HepG2 (cell line): ENCODE data around the gene UBE3B. TPM values are rescaled to one million over a fixed set of nuclear protein-coding genes. Genes with fewer than 3 reads are reported as not detected.
"Not testable (repeated sequence)": the region's sequence is repeated elsewhere in the genome, so short reads cannot be mapped to it uniquely, and the experiment has no call there.

ENCODE experiments used
- ATAC-seq: fragments of 200-7000 bp; cut with Tn5 transposase; 3 replicates; pipeline ENCODE4 v1.9.1; 2020; ENCODE audit warnings: mild to moderate bottlenecking, moderate library complexity
- BruUV-seq: library from RNA; stranded (reverse); fragments of 400-500 nt; replicated peaks from 2 replicates; lab custom pipeline; 2021; lab: Mats Ljungman, UMichigan
- CTCF ChIA-PET: fragments of 300-600 bp; formaldehyde crosslinking; extraction: SDS; loops from one replicate; lab custom pipeline; 2021; ENCODE audit warnings: low total read pairs, inconsistent platforms, low intra/inter-chr PET ratio; lab: Yijun Ruan, JAX
- POLR2A ChIA-PET: fragments of 350-600 bp; sonication (Branson Sonifier 250); formaldehyde crosslinking; loops from one replicate; lab custom pipeline; 2020; ENCODE audit warnings: antibody characterized with exemption, inconsistent platforms; lab: Yijun Ruan, JAX
- DNase-seq: peaks from one replicate; pipeline ENCODE4 v3.0.0-alpha.2; 2015; ENCODE audit warnings: low spot score
- FAIRE-seq: peaks from 3 replicates; lab custom pipeline; 2011; peaks lifted over from hg19 to GRCh38; lab: Jason Lieb, UNC
- H2AFZ ChIP-seq: one replicate; pipeline ENCODE4 v1.6.1; 2011; ENCODE audit warnings: low read length, inconsistent platforms
- H3K27ac ChIP-seq: fragments of 300-600 bp; 3 replicates; pipeline ENCODE4 v1.8.0; 2011; ENCODE audit warnings: mixed run types, mild to moderate bottlenecking, mixed read lengths, low read length, inconsistent platforms; ENCODE audit not compliant: insufficient read depth; ENCODE audit errors: extremely low read length
- H3K27me3 ChIP-seq, 2 experiments: fragments of 200-600 bp in 1 of 2; 2 replicates in 1 of 2; 3 replicates in 1 of 2; pipeline versions ENCODE4 v1.6.0 to v1.8.0; 2011; ENCODE audit warnings: low read length in 2 of 2, mild to moderate bottlenecking in 2 of 2, moderate library complexity in 2 of 2, inconsistent platforms in 1 of 2; ENCODE audit not compliant: insufficient read depth in 2 of 2, control insufficient read depth in 1 of 2
- H3K36me3 ChIP-seq, 2 experiments: fragments of 200-600 bp in 1 of 2; replicated peaks in 1 of 2; 2 replicates in 1 of 2; 3 replicates in 1 of 2; pipeline versions ENCODE4 v1.5.1 to v1.8.0; 2011; ENCODE audit warnings: low read length in 2 of 2, inconsistent platforms in 1 of 2; ENCODE audit not compliant: insufficient read depth in 2 of 2, control insufficient read depth in 1 of 2
- H3K4me1 ChIP-seq: 2 replicates; pipeline ENCODE4 v1.5.1; 2012; ENCODE audit warnings: low read length, inconsistent platforms; ENCODE audit not compliant: insufficient read depth
- H3K4me2 ChIP-seq: 2 replicates; pipeline ENCODE4 v1.6.0; 2011; ENCODE audit warnings: low read depth, low read length, inconsistent platforms
- H3K4me3 ChIP-seq, 3 experiments: fragments of 200-600 bp in 1 of 3; sonication (generic), shearing (Covaris generic) in 1 of 3; replicated peaks in 1 of 3; 2 replicates each; pipeline ENCODE4 v1.5.1; 2011 to 2016; ENCODE audit warnings: low read length in 3 of 3, inconsistent platforms in 2 of 3, low read depth in 2 of 3, mild to moderate bottlenecking in 2 of 3, control low read depth in 1 of 3, mixed read lengths in 1 of 3; ENCODE audit not compliant: insufficient read depth in 1 of 3
- H3K79me2 ChIP-seq: one replicate; pipeline ENCODE4 v1.6.1; 2011; ENCODE audit warnings: low read length, inconsistent platforms; ENCODE audit not compliant: insufficient read depth
- H3K9ac ChIP-seq: 2 replicates; pipeline ENCODE4 v1.6.0; 2011; ENCODE audit warnings: mild to moderate bottlenecking, low read depth, low read length, inconsistent platforms; ENCODE audit not compliant: insufficient read depth
- H3K9me3 ChIP-seq: 2 replicates; pipeline ENCODE4 v1.5.1; 2012; ENCODE audit warnings: mild to moderate bottlenecking, low read length
- H4K20me1 ChIP-seq: 2 replicates; pipeline ENCODE4 v1.6.0; 2011; ENCODE audit warnings: inconsistent platforms, mild to moderate bottlenecking, low read length, moderate library complexity; ENCODE audit not compliant: insufficient read depth
- NFKBIZ ChIP-seq: IDR thresholded peaks from 2 replicates; pipeline ENCODE4 v1.6.1; 2018; ENCODE audit warnings: missing genetic modification reagents, missing compliant biosample characterization
- WGBS: methylation state at CpG from one replicate; pipeline ENCODE4 v1.1.6; 2017; ENCODE audit warnings: low lambda C conversion rate; 5-methylcytosine and 5-hydroxymethylcytosine counted together
- in situ Hi-C: cut with HindIII; loops from 2 replicates; pipeline ENCODE4 v1.10.0; 2017; ENCODE audit warnings: low pct_unique_long_range_greater_than_20kb; ENCODE audit not compliant: extremely low pct_ligation_motif_present
- intact Hi-C: fragments of 100-400 bp; cut with micrococcal nuclease; formaldehyde crosslinking; loops from one replicate; pipeline ENCODE4 v1.10.0; 2022; ENCODE audit not compliant: unreplicated experiment
- polyA plus RNA-seq, 8 experiments: library from polyadenylated mRNA; depleted of rRNA in 3 of 8; stranded (reverse) in 7 of 8; unstranded in 1 of 8; fragments of >200 nt; fragmentation: Illumina TruSeq in 4 of 8; extraction: Trizol in 4 of 8; gene quantifications; 2 replicates each; pipeline versions ENCODE4 v1.2.1 to v1.2.3, GENCODE V29; 2011 to 2016; ENCODE audit warnings: low read depth in 4 of 8, missing spikeins in 1 of 8, mixed read lengths in 1 of 8; ENCODE audit not compliant: insufficient read depth in 1 of 8
- total RNA-seq, 5 experiments: library from RNA; depleted of rRNA; stranded (reverse); fragments of >200 nt; fragmentation: Illumina TruSeq; extraction: Trizol; gene quantifications; 2 replicates each; pipeline ENCODE4 v1.2.3, GENCODE V29; 2016; ENCODE audit warnings: low read depth in 1 of 5
- TF ChIP-seq, protein P1 (sequence below): IDR thresholded peaks from 2 replicates; pipeline ENCODE4 v1.6.1; 2018; ENCODE audit warnings: missing genetic modification reagents, mild to moderate bottlenecking, missing compliant biosample characterization
- TF ChIP-seq, protein P2 (sequence below): sonication (generic); formaldehyde crosslinking; IDR thresholded peaks from 2 replicates; pipeline ENCODE4 v1.4.0; 2020; ENCODE audit warnings: mild to moderate bottlenecking, low read depth, missing genetic modification reagents

The UBE3B gene
- total and polyA plus RNA-seq, 2 of the 13 experiments (the other 11 are each of a cell fraction or from before 2014, with no cell fraction given), result 22.7 to 25.3 TPM

DNA sequence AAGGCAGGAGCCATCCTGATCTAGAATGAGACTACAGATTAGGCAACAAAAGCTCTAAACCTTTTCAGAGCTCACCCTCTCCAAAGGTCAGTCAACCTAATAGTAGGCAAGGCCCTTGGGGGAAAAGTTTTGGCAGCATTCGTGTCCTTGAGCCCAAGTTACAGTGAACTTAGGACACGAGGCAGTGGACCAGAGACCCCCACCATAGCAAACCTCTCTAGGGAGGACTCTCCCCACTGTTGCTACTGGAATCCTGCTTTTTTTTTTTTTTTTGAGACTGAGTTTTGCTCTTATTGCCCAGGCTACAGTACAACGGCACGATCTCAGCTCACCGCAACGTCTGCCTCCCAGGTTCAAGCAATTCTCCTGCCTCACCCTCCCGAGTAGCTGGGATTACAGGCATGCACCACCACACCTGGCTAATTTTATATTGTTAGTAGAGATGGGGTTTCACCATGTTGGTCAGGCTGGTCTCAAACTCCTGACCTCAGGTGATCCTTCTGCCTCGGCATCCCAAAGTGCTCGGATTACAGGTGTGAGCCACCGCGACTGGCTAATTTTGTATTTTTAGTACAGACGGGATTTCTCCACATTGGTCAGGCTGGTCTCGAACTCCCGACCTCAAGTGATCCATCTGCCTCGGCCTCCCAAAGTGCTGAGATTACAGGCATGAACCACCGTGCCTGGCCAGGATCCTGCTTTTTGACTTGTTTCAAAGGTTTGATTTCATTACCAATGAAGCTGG, 3.7 kb upstream of the UBE3B start:
- FAIRE-seq, CTCF ChIA-PET, POLR2A ChIA-PET, BruUV-seq, H3K4me3 ChIP-seq, H3K27me3 ChIP-seq, intact Hi-C loops, ATAC-seq, H3K9ac ChIP-seq, H3K4me2 ChIP-seq, H2AFZ ChIP-seq, H3K27ac ChIP-seq, H3K9me3 ChIP-seq, DNase-seq, H4K20me1 ChIP-seq, in situ Hi-C loops: not testable (repeated sequence)
- H3K36me3 ChIP-seq, result peaks cover 7 to 34% of the 10 kb centered on the region in 2 experiments; a peak in 4 of 5 replicates
- peaks cover 77% of the 10 kb centered on the region for H3K79me2 ChIP-seq
- WGBS, result 97% methylated on average over 16 of the region's 16 CpGs
- peaks cover 26% of the 10 kb centered on the region for H3K4me1 ChIP-seq

DNA sequence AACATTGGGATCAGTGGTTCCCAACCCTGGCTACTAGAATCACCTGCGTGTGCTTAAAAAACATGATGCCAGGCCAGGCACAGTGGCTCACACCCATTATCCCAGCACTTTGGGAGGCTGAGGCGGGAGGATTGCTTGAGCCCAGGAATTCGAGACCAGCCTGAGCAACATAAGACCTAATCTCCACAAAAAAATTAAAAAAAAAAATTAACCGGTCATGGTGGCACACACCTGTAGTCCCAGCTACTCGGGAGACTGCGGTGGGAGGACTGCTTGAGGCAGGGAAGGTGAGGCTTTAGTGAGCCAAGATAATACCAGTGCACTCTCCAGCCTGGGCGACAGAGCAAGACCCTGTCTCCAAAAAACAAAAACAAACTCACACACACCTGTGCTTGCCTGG, 2.3 kb upstream of the UBE3B start:
- DNase-seq (no peak), ATAC-seq (no peak), FAIRE-seq (no peak)
- POLR2A ChIA-PET, result interaction anchor here (1.3 kb wide), 1 partner anchor 19 kb away, joined by 3 read pairs; no protein-coding TSS in a partner anchor
- Histone ChIP-seq H3K9me3 (no peaks in the 10 kb centered on the region), H3K4me1 (peaks cover 36% of the 10 kb centered on the region), H4K20me1 (no peaks in the 10 kb centered on the region), H3K36me3 (peaks cover 1 to 21% of the 10 kb centered on the region in 2 experiments; a peak in 2 of 5 replicates), H3K9ac (no peak overlapping the region), H3K4me2 (no peak overlapping the region), H2AFZ (no peak overlapping the region), H3K79me2 (peaks cover 75% of the 10 kb centered on the region), H3K27ac (no peak overlapping the region), H3K27me3 (no peaks in the 10 kb centered on the region; a peak in 1 of 5 replicates), H3K4me3 (no peak overlapping the region)
- CTCF ChIA-PET, result no interaction called here
- in situ Hi-C loops, result no loop called here
- BruUV-seq, result no TSS peak
- TF ChIP-seq NFKBIZ (CRISPR knock-in tag), result no peak
- TF ChIP-seq, protein P1, sequence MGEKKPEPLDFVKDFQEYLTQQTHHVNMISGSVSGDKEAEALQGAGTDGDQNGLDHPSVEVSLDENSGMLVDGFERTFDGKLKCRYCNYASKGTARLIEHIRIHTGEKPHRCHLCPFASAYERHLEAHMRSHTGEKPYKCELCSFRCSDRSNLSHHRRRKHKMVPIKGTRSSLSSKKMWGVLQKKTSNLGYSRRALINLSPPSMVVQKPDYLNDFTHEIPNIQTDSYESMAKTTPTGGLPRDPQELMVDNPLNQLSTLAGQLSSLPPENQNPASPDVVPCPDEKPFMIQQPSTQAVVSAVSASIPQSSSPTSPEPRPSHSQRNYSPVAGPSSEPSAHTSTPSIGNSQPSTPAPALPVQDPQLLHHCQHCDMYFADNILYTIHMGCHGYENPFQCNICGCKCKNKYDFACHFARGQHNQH (CRISPR knock-in tag), result no peak
- TF ChIP-seq, protein P2, sequence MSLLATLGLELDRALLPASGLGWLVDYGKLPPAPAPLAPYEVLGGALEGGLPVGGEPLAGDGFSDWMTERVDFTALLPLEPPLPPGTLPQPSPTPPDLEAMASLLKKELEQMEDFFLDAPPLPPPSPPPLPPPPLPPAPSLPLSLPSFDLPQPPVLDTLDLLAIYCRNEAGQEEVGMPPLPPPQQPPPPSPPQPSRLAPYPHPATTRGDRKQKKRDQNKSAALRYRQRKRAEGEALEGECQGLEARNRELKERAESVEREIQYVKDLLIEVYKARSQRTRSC (CRISPR knock-in tag), result no peak
- intact Hi-C loops, result no loop called here
- 97% methylated on average over 7 of the region's 7 CpGs for WGBS
